ENCODE measurements around the gene SLC46A3. TPM values are rescaled to one million over a fixed set of nuclear protein-coding genes. Genes with fewer than 3 reads are reported as not detected.

Gene SLC46A3
- total RNA-seq, 4 donors from 2014 or later: 8.3 to 20.7 (median 12.0) TPM

DNA sequence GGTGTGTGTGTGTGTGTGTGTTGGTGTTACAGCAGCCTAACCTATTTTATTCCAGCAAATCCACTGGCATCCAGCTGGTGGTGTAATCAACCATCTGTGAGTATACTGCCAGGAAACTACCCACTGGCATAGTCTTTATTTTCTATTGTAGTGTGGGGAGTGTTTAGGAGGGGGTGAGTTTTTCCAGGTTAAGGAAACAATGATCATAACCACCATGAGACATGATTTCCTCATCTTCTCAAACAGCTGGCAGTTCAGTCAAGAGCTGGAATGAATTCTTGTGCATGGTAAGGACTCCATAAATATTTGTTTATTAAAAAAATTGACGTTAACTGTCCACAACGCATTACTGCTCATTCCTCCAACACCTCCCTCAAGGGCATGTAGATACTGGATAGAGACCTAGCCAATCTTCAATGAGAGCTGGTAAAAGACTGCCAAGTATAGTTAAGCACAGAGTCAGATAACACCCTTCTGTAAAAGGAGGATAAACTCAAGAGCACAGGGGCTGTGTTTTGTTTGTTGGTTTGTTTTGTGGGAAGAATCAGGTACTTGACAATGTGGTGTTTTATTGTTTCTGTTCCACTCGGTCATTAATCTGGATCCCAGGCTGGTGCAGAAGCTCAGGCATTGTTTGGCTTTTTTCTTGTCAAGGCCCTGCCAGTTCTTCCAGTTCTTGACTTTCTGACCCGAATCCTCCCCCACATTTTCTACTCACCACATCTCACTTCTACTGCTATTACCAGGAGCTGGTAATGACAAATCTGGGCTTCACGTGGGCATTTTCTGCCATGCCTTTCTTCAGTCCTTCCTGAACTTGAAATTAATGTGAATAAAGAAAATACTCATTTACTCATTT is 31.6 kb upstream of the SLC46A3 start:
- Histone ChIP-seq H3K36me3 (no peaks in the 10 kb centered on the region), H3K4me3 (no peak overlapping the region), H3K4me1 (peaks cover 0 to 16% (median 0%) of the 10 kb centered on the region in 3 donors), H3K27ac (no peak overlapping the region), H3K9me3 (no peaks in the 10 kb centered on the region), H3K27me3 (no peaks in the 10 kb centered on the region)
- TF ChIP-seq POLR2AphosphoS5 (IDR thresholded peaks at IDR 0.05) (no peak), EP300 (IDR thresholded peaks at IDR 0.05) (no peak), POLR2A (IDR thresholded peaks at IDR 0.05) (no peak)
- TF ChIP-seq, protein P1, sequence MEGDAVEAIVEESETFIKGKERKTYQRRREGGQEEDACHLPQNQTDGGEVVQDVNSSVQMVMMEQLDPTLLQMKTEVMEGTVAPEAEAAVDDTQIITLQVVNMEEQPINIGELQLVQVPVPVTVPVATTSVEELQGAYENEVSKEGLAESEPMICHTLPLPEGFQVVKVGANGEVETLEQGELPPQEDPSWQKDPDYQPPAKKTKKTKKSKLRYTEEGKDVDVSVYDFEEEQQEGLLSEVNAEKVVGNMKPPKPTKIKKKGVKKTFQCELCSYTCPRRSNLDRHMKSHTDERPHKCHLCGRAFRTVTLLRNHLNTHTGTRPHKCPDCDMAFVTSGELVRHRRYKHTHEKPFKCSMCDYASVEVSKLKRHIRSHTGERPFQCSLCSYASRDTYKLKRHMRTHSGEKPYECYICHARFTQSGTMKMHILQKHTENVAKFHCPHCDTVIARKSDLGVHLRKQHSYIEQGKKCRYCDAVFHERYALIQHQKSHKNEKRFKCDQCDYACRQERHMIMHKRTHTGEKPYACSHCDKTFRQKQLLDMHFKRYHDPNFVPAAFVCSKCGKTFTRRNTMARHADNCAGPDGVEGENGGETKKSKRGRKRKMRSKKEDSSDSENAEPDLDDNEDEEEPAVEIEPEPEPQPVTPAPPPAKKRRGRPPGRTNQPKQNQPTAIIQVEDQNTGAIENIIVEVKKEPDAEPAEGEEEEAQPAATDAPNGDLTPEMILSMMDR (IDR thresholded peaks at IDR 0.05): no peak
- 74 to 77% methylated on average over 5 of the region's 5 CpGs for WGBS, 2 donors (ENCODE audit: low coverage in 1 of 2)
- no peak for ATAC-seq

DNA sequence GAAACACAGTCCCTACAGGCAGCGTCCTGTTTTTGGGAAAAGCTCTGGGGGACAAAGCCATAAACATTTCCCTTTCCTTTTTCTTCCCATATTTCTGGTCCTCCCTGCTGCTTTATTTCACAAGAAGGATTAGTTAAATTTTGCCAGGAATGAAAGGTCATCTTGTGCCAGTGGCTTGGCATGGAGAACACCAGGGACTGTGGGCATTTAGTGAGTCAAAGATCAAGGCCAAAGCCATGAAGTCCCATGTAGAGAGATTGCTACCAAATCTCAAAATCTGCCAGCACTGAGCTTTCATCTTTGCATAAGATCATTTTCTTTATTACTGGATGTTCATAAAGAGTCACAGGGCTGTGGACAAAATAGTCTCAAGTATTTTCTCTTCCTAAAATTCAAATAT is 29.1 kb upstream of the SLC46A3 start:
- WGBS, 2 donors (ENCODE audit: low coverage in 1 of 2): 80% methylated on average over 1 of the region's 1 CpG; no CpG with 5 or more reads in 1 of the 2 donors

DNA sequence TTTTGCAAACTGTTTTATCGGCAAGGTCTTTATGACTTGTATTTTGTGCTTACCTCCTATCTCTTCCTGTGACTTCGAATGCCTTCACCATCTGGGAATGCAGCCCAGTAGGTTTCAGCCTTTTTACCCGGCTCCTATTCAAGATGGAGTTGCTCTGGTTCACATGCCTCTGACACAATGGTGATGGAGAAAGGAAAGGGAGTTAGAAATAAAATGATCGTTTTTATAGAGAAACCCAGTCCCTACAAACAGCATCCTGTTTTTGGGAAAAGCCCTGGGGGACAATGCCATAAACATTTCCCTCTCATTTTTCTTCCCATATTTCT is 27.5 kb upstream of the SLC46A3 start:
- ATAC-seq: no peak
- Histone ChIP-seq H3K36me3 (no peaks in the 10 kb centered on the region), H3K27me3 (no peaks in the 10 kb centered on the region), H3K27ac (no peak overlapping the region), H3K4me1 (no peaks in the 10 kb centered on the region), H3K9me3 (no peaks in the 10 kb centered on the region), H3K4me3 (no peak overlapping the region)
- TF ChIP-seq POLR2A (IDR thresholded peaks at IDR 0.05) (no peak), POLR2AphosphoS5 (IDR thresholded peaks at IDR 0.05) (no peak), EP300 (IDR thresholded peaks at IDR 0.05) (no peak)
- TF ChIP-seq, protein P1 (IDR thresholded peaks at IDR 0.05): no peak
- 76% methylated on average over 3 of the region's 4 CpGs for WGBS, 2 donors (ENCODE audit: low coverage in 1 of 2)

More for the DNA sequence above, 29.1 kb upstream of the SLC46A3 start:
- Histone ChIP-seq H3K36me3 (no peaks in the 10 kb centered on the region), H3K27me3 (no peaks in the 10 kb centered on the region), H3K27ac (no peak overlapping the region), H3K9me3 (no peaks in the 10 kb centered on the region), H3K4me1 (peaks cover 0 to 2% (median 0%) of the 10 kb centered on the region in 3 donors), H3K4me3 (no peak overlapping the region)
- TF ChIP-seq, protein P1 (IDR thresholded peaks at IDR 0.05): no peak
- no peak for TF ChIP-seq POLR2AphosphoS5 (IDR thresholded peaks at IDR 0.05)
- TF ChIP-seq EP300 (IDR thresholded peaks at IDR 0.05): no peak
- no peak for TF ChIP-seq POLR2A (IDR thresholded peaks at IDR 0.05)
- ATAC-seq: no peak

DNA sequence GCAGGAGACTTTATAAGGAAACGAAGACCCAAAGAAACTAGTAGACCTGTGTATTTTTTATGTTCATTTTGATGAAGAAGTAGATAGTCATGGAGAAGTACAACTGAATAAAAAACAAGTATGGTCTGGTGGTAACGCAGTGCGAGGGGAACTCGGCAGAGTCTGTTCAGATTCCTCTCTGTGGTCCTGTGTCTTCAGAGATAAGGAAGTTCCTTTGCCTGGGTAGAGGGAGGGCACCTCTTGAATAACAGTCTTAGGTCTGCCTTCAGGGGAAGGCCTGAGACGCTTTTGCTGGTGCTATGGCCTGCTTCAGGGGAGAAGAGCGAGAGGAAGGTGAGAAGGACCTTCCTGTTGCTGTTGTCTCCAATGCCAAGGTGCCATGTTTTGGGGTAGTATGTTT is 25.9 kb upstream of the SLC46A3 start:
- no peak for ATAC-seq
- Histone ChIP-seq H3K4me1 (no peaks in the 10 kb centered on the region), H3K4me3 (no peak overlapping the region), H3K27me3 (no peaks in the 10 kb centered on the region), H3K36me3 (no peaks in the 10 kb centered on the region), H3K9me3 (no peaks in the 10 kb centered on the region), H3K27ac (peak overlapping the region in 1 of 4 donors; percentile 8)
- WGBS, 2 donors (ENCODE audit: low coverage in 1 of 2): 57 to 94% methylated on average over 5 to 6 of the region's 6 CpGs
- TF ChIP-seq POLR2A (IDR thresholded peaks at IDR 0.05) (no peak), POLR2AphosphoS5 (IDR thresholded peaks at IDR 0.05) (no peak), EP300 (IDR thresholded peaks at IDR 0.05) (no peak)
- TF ChIP-seq, protein P1 (IDR thresholded peaks at IDR 0.05): no peak

DNA sequence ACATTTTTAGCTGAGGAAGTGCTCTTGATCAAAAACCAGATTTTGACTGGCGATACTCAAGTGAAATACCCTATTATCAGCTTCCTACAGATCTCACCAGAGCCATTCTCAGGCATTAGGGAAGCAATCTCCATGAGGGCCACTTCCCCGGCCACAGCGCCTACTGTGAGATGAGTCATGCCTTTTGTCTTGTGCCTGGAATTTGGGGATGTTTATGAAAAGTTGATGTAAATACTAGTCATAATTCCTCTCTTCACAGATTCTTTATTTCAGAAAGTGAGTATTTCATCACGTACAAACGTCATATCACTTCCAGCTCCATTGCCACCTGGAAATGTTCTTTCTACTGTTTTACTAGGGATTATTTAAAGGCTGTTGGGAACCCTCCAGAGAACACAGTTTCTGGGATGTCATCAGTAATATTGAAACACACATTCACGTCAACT is 25.3 kb upstream of the SLC46A3 start:
- H3K4me3 ChIP-seq: no peak overlapping the region
- no peaks in the 10 kb centered on the region for H3K27me3 ChIP-seq
- TF ChIP-seq, protein P1 (IDR thresholded peaks at IDR 0.05): no peak
- TF ChIP-seq EP300 (IDR thresholded peaks at IDR 0.05) (no peak), POLR2AphosphoS5 (IDR thresholded peaks at IDR 0.05) (no peak), POLR2A (IDR thresholded peaks at IDR 0.05) (no peak)
- no peak for ATAC-seq
- H3K27ac ChIP-seq: peak overlapping the region in 1 of 4 donors; percentile 8
- WGBS, 2 donors (ENCODE audit: low coverage in 1 of 2): 40 to 53% methylated on average over 5 to 6 of the region's 6 CpGs
- no peaks in the 10 kb centered on the region for H3K36me3 ChIP-seq
- H3K4me1 ChIP-seq: no peaks in the 10 kb centered on the region
- no peaks in the 10 kb centered on the region for H3K9me3 ChIP-seq

All from gastroesophageal sphincter (tissue), 4 donors.